GM18870 (cell line): ENCODE measurements around the gene TTC17.

Source experiments
- ATAC-seq: cut with Tn5 transposase; IDR thresholded peaks from one replicate; pipeline ENCODE4 v1.9.1; 2021; ENCODE audit warnings: moderate library complexity; ENCODE audit not compliant: unreplicated experiment

TTC17 gene

GRCh38 chr11:43532041-43532440 is 173.3 kb downstream of the TTC17 start:
- ATAC-seq: no peak

- ATAC-seq: no peak
Observed at GRCh38 chr11:43537833-43538615, 179.3 kb downstream of the TTC17 start.

- no peak for ATAC-seq
Observed at GRCh38 chr11:43541993-43542392, 183.3 kb downstream of the TTC17 start.

GRCh38 chr11:43542750-43543712 is 184.3 kb downstream of the TTC17 start:
- ATAC-seq: no peak
